ENCODE results near the gene CFAP46. TPM values are rescaled to one million over a fixed set of nuclear protein-coding genes. Genes with fewer than 3 reads are reported as not detected.
"Not testable (repeated sequence)": the region's sequence is repeated elsewhere in the genome, so short reads cannot be mapped to it uniquely, and the experiment has no call there.

The CFAP46 gene
- total RNA-seq, 2 donors from 2014 or later, result 0.35 to 1.5 TPM

GRCh38 chr10:132965411-132966057, 23.2 kb upstream of the CFAP46 start:
- no peaks in the 10 kb centered on the region for H3K36me3 ChIP-seq
- H3K4me1 ChIP-seq, result peaks cover 0 to 11% of the 10 kb centered on the region in 2 donors
- DNase-seq (ENCODE audit: low spot score), result no peak
- peaks cover 0 to 12% of the 10 kb centered on the region in 2 donors for H3K9me3 ChIP-seq
- no peaks in the 10 kb centered on the region for H3K27me3 ChIP-seq
- no peak for TF ChIP-seq CTCF (IDR thresholded peaks at IDR 0.05)
- H3K27ac ChIP-seq, result no peak overlapping the region
- H3K4me3 ChIP-seq, result peak overlapping the region in 1 of 2 donors; percentile 18

GRCh38 chr10:132964707-132965410, 22.5 kb upstream of the CFAP46 start:
- H3K27me3 ChIP-seq; DNase-seq (ENCODE audit: low spot score): not testable (repeated sequence)

GRCh38 chr10:132964231-132964630, 21.9 kb upstream of the CFAP46 start:
- no peaks in the 10 kb centered on the region for H3K36me3 ChIP-seq
- no peak for TF ChIP-seq CTCF (IDR thresholded peaks at IDR 0.05)
- H3K4me3 ChIP-seq, result no peak overlapping the region
- peaks cover 0 to 4% of the 10 kb centered on the region in 2 donors for H3K9me3 ChIP-seq
- DNase-seq (ENCODE audit: low spot score), result no peak
- peaks cover 0 to 15% of the 10 kb centered on the region in 2 donors for H3K4me1 ChIP-seq
- H3K27me3 ChIP-seq, result no peaks in the 10 kb centered on the region
- no peak overlapping the region for H3K27ac ChIP-seq

More at GRCh38 chr10:132964707-132965410, 22.5 kb upstream of the CFAP46 start:
- peak overlapping the region in 1 of 2 donors; percentile 18 for H3K4me3 ChIP-seq
- H3K9me3 ChIP-seq, H3K36me3 ChIP-seq, H3K27ac ChIP-seq: not testable (repeated sequence)
- H3K4me1 ChIP-seq, result peaks cover 0 to 12% of the 10 kb centered on the region in 2 donors

- Histone ChIP-seq H3K27ac (no peak overlapping the region), H3K36me3 (no peaks in the 10 kb centered on the region), H3K4me1 (peaks cover 0 to 23% of the 10 kb centered on the region in 2 donors), H3K9me3 (no peaks in the 10 kb centered on the region), H3K27me3 (no peaks in the 10 kb centered on the region), H3K4me3 (no peak overlapping the region)
- no peak for TF ChIP-seq CTCF (IDR thresholded peaks at IDR 0.05)
- DNase-seq (ENCODE audit: low spot score), result no peak
These were observed 21.1 kb upstream of the CFAP46 start for GRCh38 chr10:132963430-132963960.

- TF ChIP-seq CTCF (IDR thresholded peaks at IDR 0.05), result no peak
- Histone ChIP-seq H3K4me1 (peaks cover 0 to 23% of the 10 kb centered on the region in 2 donors), H3K36me3 (no peaks in the 10 kb centered on the region), H3K27ac (no peak overlapping the region), H3K4me3 (peak overlapping the region; percentile 43 to 53), H3K27me3 (no peaks in the 10 kb centered on the region), H3K9me3 (no peaks in the 10 kb centered on the region)
- DNase-seq (ENCODE audit: low spot score), result no peak
These were observed 20.5 kb upstream of the CFAP46 start for GRCh38 chr10:132962623-132963429.
